Mucosa of stomach (tissue), 1 donor: Measurements from ENCODE around the gene MT2A.

Source experiments
- H3K27me3 ChIP-seq: one replicate; pipeline ENCODE4 v1.7.0; 2013; ENCODE audit warnings: mild to moderate bottlenecking, low read length; ENCODE audit not compliant: control insufficient read depth, insufficient read depth
- H3K36me3 ChIP-seq: one replicate; pipeline ENCODE4 v1.7.0; 2013; ENCODE audit warnings: low read length; ENCODE audit not compliant: control insufficient read depth, insufficient read depth
- H3K4me1 ChIP-seq: one replicate; pipeline ENCODE4 v1.7.0; 2013; ENCODE audit warnings: mild to moderate bottlenecking, low read length; ENCODE audit not compliant: control insufficient read depth, insufficient read depth
- H3K4me3 ChIP-seq: one replicate; pipeline ENCODE4 v1.7.0; 2013; ENCODE audit warnings: low read length
- H3K9ac ChIP-seq: one replicate; pipeline ENCODE4 v1.7.0; 2013; ENCODE audit warnings: mild to moderate bottlenecking, low read length, moderate library complexity
- H3K9me3 ChIP-seq: one replicate; pipeline ENCODE4 v1.7.0; 2013; ENCODE audit warnings: mild to moderate bottlenecking, low read length, moderate library complexity; ENCODE audit not compliant: control insufficient read depth
- donor health status: Pancreatic carcinoma.

Gene MT2A

GRCh38 chr16:56608043-56608875, at the start of gene MT2A:
Gene MT2A (plus strand): TSS chr16:56608584. CDS start chr16:56608656, 72 bp downstream.
- Histone ChIP-seq H3K9ac (peak within 1 kb of the TSS; percentile 75), H3K4me3 (peak within 1 kb of the TSS; percentile 85), H3K4me1 (peaks cover 33% of the 10 kb centered on the region), H3K27me3 (no peaks in the 10 kb centered on the region), H3K9me3 (no peaks in the 10 kb centered on the region), H3K36me3 (no peaks in the 10 kb centered on the region)

- no peaks in the 10 kb centered on the region for H3K27me3 ChIP-seq
- no peaks in the 10 kb centered on the region for H3K36me3 ChIP-seq
- no peak overlapping the region for H3K9ac ChIP-seq
- no peaks in the 10 kb centered on the region for H3K9me3 ChIP-seq
- H3K4me1 ChIP-seq: no peaks in the 10 kb centered on the region
- no peak overlapping the region for H3K4me3 ChIP-seq
Measured at GRCh38 chr16:56559109-56559508, 49.3 kb upstream of the MT2A start.

- H3K4me3 ChIP-seq: no peak overlapping the region
- no peaks in the 10 kb centered on the region for H3K4me1 ChIP-seq
- H3K9me3 ChIP-seq: no peaks in the 10 kb centered on the region
- H3K36me3 ChIP-seq: no peaks in the 10 kb centered on the region
- H3K9ac ChIP-seq: no peak overlapping the region
- no peaks in the 10 kb centered on the region for H3K27me3 ChIP-seq
Measured at GRCh38 chr16:56560447-56560846, 47.9 kb upstream of the MT2A start.

GRCh38 chr16:56561126-56561525, 47.3 kb upstream of the MT2A start:
- Histone ChIP-seq H3K27me3 (no peaks in the 10 kb centered on the region), H3K9me3 (no peaks in the 10 kb centered on the region), H3K9ac (no peak overlapping the region), H3K4me3 (no peak overlapping the region), H3K36me3 (no peaks in the 10 kb centered on the region), H3K4me1 (no peaks in the 10 kb centered on the region)

GRCh38 chr16:56564793-56565477, 43.4 kb upstream of the MT2A start, which contains the start of gene MT4:
Gene MT4 (plus strand): TSS chr16:56565073. CDS start chr16:56565129, 56 bp downstream.
- Histone ChIP-seq H3K36me3 (no peaks in the 10 kb centered on the region), H3K4me1 (no peaks in the 10 kb centered on the region), H3K9me3 (no peaks in the 10 kb centered on the region), H3K27me3 (peaks cover 9% of the 10 kb centered on the region), H3K9ac (no peak within 1 kb of the TSS), H3K4me3 (no peak within 1 kb of the TSS)

GRCh38 chr16:56569971-56570370, 38.4 kb upstream of the MT2A start:
- peaks cover 9% of the 10 kb centered on the region for H3K27me3 ChIP-seq
- H3K9ac ChIP-seq: no peak overlapping the region
- no peaks in the 10 kb centered on the region for H3K36me3 ChIP-seq
- no peaks in the 10 kb centered on the region for H3K9me3 ChIP-seq
- H3K4me1 ChIP-seq: no peaks in the 10 kb centered on the region
- no peak overlapping the region for H3K4me3 ChIP-seq

GRCh38 chr16:56571525-56571924, 36.9 kb upstream of the MT2A start:
- Histone ChIP-seq H3K9ac (no peak overlapping the region), H3K27me3 (peaks cover 9% of the 10 kb centered on the region), H3K4me3 (no peak overlapping the region), H3K4me1 (no peaks in the 10 kb centered on the region), H3K36me3 (no peaks in the 10 kb centered on the region), H3K9me3 (no peaks in the 10 kb centered on the region)

GRCh38 chr16:56574625-56575024, 33.8 kb upstream of the MT2A start:
- no peaks in the 10 kb centered on the region for H3K36me3 ChIP-seq
- H3K4me1 ChIP-seq: no peaks in the 10 kb centered on the region
- no peak overlapping the region for H3K9ac ChIP-seq
- H3K9me3 ChIP-seq: no peaks in the 10 kb centered on the region
- H3K27me3 ChIP-seq: peaks cover under 1% of the 10 kb centered on the region
- H3K4me3 ChIP-seq: no peak overlapping the region

- Histone ChIP-seq H3K9me3 (no peaks in the 10 kb centered on the region), H3K9ac (no peak overlapping the region), H3K27me3 (peaks cover 2% of the 10 kb centered on the region)
Measured at GRCh38 chr16:56576585-56577299, 31.6 kb upstream of the MT2A start.

GRCh38 chr16:56577300-56577625, 31.1 kb upstream of the MT2A start:
- H3K27me3 ChIP-seq: peaks cover 2% of the 10 kb centered on the region
- H3K4me1 ChIP-seq: no peaks in the 10 kb centered on the region
- H3K9me3 ChIP-seq: no peaks in the 10 kb centered on the region
- no peaks in the 10 kb centered on the region for H3K36me3 ChIP-seq
- no peak overlapping the region for H3K4me3 ChIP-seq
- no peak overlapping the region for H3K9ac ChIP-seq

More at GRCh38 chr16:56576585-56577299, 31.6 kb upstream of the MT2A start:
- Histone ChIP-seq H3K4me3 (no peak overlapping the region), H3K4me1 (no peaks in the 10 kb centered on the region), H3K36me3 (no peaks in the 10 kb centered on the region)

- Histone ChIP-seq H3K4me3 (no peak overlapping the region), H3K4me1 (no peaks in the 10 kb centered on the region), H3K9ac (no peak overlapping the region), H3K36me3 (no peaks in the 10 kb centered on the region), H3K27me3 (peaks cover 2% of the 10 kb centered on the region), H3K9me3 (no peaks in the 10 kb centered on the region)
Measured at GRCh38 chr16:56580391-56581048, 27.9 kb upstream of the MT2A start.
